Keratinocyte (primary cell): Measurements from ENCODE around the gene SLC6A5.

Experiments used
- EZH2 ChIP-seq: IDR thresholded peaks from one replicate; pipeline ENCODE4 v1.6.1; 2012; ENCODE audit warnings: inconsistent platforms, mild to moderate bottlenecking, low read length, moderate library complexity
- TF ChIP-seq, protein P1 (sequence below), 3 experiments: IDR thresholded peaks in 1 of 3; conservative IDR thresholded peaks in 1 of 3; optimal IDR thresholded peaks in 1 of 3; 2 replicates in 2 of 3; 3 replicates in 1 of 3; pipeline versions ENCODE3 to v1.5.1; 2011; ENCODE audit warnings: low read length in 3 of 3, mild to moderate bottlenecking in 3 of 3, moderate library complexity in 2 of 3, control low read depth in 1 of 3, inconsistent platforms in 1 of 3; ENCODE audit not compliant: insufficient read depth in 2 of 3; ENCODE audit errors: extremely low read depth in 1 of 3

GRCh38 chr11:20610825-20611224 lies 11.4 kb downstream of the SLC6A5 start:
- no peak for TF ChIP-seq EZH2
- TF ChIP-seq, protein P1, sequence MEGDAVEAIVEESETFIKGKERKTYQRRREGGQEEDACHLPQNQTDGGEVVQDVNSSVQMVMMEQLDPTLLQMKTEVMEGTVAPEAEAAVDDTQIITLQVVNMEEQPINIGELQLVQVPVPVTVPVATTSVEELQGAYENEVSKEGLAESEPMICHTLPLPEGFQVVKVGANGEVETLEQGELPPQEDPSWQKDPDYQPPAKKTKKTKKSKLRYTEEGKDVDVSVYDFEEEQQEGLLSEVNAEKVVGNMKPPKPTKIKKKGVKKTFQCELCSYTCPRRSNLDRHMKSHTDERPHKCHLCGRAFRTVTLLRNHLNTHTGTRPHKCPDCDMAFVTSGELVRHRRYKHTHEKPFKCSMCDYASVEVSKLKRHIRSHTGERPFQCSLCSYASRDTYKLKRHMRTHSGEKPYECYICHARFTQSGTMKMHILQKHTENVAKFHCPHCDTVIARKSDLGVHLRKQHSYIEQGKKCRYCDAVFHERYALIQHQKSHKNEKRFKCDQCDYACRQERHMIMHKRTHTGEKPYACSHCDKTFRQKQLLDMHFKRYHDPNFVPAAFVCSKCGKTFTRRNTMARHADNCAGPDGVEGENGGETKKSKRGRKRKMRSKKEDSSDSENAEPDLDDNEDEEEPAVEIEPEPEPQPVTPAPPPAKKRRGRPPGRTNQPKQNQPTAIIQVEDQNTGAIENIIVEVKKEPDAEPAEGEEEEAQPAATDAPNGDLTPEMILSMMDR (optimal IDR thresholded peaks at IDR 0.05 in 1 of 3, IDR thresholded peaks at IDR 0.05 in 1 of 3, conservative IDR thresholded peaks at IDR 0.05 in 1 of 3; ENCODE audit: extremely low read depth in 1 of 3, insufficient read depth in 2 of 3, low read length in 3 of 3), result no peak
